GM19467 (cell line): Measurements from ENCODE around the gene TECTB.

Experiments used
- ATAC-seq: cut with Tn5 transposase; IDR thresholded peaks from one replicate; pipeline ENCODE4 v1.9.1; 2021; ENCODE audit warnings: mild to moderate bottlenecking, moderate library complexity; ENCODE audit not compliant: unreplicated experiment

TECTB gene

GRCh38 chr10:112271982-112272381 lies 11.2 kb upstream of the TECTB start:
- no peak for ATAC-seq

- ATAC-seq: no peak
Measured at GRCh38 chr10:112274831-112275230, 8.4 kb upstream of the TECTB start.

- ATAC-seq: no peak
Measured at GRCh38 chr10:112275512-112276245, 7.5 kb upstream of the TECTB start.

- no peak for ATAC-seq
Measured at GRCh38 chr10:112278871-112279270, 4.3 kb upstream of the TECTB start.

- ATAC-seq: no peak
Measured at GRCh38 chr10:112279433-112279832, 3.8 kb upstream of the TECTB start.

- no peak for ATAC-seq
Measured at GRCh38 chr10:112280205-112280921, 2.8 kb upstream of the TECTB start.

- ATAC-seq: no peak
Measured at GRCh38 chr10:112282086-112282485, 1.1 kb upstream of the TECTB start.

GRCh38 chr10:112286837-112287818 lies 3.9 kb downstream of the TECTB start:
- ATAC-seq: no peak

- ATAC-seq: no peak
Measured at GRCh38 chr10:112287844-112288243, 4.6 kb downstream of the TECTB start.

GRCh38 chr10:112288486-112288885 lies 5.3 kb downstream of the TECTB start:
- ATAC-seq: no peak

- no peak for ATAC-seq
Measured at GRCh38 chr10:112289373-112290053, 6.3 kb downstream of the TECTB start.

- no peak for ATAC-seq
Measured at GRCh38 chr10:112290054-112290373, 6.8 kb downstream of the TECTB start.

GRCh38 chr10:112294169-112294568 lies 11.0 kb downstream of the TECTB start:
- no peak for ATAC-seq

GRCh38 chr10:112295853-112296830 lies 12.9 kb downstream of the TECTB start:
- no peak for ATAC-seq

- ATAC-seq: no peak
Measured at GRCh38 chr10:112296908-112297331, 13.7 kb downstream of the TECTB start.

GRCh38 chr10:112298581-112298980 lies 15.4 kb downstream of the TECTB start:
- no peak for ATAC-seq

GRCh38 chr10:112299456-112299855 lies 16.3 kb downstream of the TECTB start:
- no peak for ATAC-seq

GRCh38 chr10:112302335-112302734 lies 19.1 kb downstream of the TECTB start:
- no peak for ATAC-seq

GRCh38 chr10:112303528-112303927 lies 20.3 kb downstream of the TECTB start:
- no peak for ATAC-seq
